ENCODE data around the gene SH3D21. TPM values are rescaled to one million over a fixed set of nuclear protein-coding genes. Genes with fewer than 3 reads are reported as not detected.

The SH3D21 gene
- 4.7 TPM for total RNA-seq

DNA sequence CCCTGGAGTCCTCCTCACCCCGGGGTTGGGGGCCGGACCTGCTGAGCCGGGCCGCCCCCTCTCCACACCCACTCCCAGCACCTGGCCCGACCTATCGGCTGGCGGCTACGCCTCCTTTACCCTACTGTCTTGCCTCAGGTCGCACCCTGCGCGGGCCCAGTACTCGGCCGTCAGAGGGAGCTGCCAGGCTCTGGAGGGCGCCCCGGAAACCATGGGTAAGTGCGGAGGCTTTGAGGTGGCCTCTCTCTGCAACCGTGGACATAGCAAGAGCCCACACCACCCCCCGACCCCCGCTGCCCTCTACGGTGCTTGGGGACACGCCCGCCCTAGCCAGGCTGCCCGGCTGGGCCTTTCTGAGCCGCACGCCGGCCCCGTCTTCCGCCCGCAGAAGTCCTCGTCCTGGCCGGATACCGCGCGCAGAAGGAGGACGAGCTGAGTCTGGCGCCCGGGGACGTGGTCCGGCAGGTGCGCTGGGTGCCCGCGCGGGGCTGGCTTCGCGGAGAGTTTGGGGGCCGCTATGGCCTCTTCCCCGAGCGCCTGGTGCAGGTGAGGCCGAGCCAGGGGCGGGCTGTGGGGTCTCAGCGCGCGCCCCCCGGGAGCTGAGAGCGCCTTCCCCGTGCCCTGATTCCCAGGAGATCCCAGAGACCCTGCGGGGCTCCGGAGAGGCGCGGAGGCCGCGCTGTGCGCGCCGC, at the start of gene SH3D21:
Gene SH3D21, plus strand, starts transcription at position 159 of the 692 bp plus-strand sequence. Its CDS starts 53 bp downstream, at position 212.

DNA sequence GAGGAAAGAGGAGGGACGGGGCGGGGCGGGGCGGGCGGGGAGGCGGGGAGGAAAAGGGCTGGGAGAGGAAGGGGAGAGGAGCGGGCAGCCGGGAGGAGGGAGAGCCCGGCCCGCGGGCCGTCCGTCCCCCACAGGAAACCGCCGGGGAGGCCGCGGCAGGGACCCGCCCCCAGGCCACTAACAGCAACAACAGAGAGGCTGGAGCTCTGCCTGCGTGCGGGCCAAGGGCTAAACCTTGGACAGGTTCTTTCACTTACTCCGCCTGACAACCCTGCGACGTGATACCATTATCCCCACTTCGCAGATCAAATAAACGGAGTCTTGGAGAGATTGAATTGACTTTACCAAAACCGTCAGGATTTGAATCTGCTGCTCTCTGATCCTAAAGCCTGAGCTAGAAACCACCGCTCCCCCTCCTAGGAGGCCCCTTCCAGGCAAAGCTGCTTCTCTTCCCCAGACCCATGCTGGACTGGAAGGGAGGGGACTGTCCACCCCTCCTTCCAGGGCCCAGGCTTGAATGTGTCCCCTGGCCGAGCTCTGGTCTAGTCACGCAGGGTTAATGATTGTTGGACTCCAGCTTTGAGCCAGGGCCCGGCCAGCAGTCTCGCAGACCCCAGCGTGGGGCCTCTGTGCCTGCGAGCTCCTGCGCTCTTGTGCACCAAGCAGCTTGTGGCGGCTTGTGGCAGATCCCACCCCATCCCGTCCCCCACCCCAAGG, 17.6 kb downstream of the SH3D21 start, which contains the start of gene EVA1B:
Gene EVA1B, minus strand, starts transcription at position 10 of the 717 bp plus-strand sequence. CDS start 608 bp downstream, outside the sequence.

Other genes with a start within 250 kb of the SH3D21 start
- gene TEKT2, start 222.3 kb upstream of the SH3D21 start, total RNA-seq, result 23.8 TPM
- 20.0 TPM for gene ADPRS, start 217.5 kb upstream of the SH3D21 start, total RNA-seq
- 0.94 TPM for gene COL8A2, start 181.1 kb upstream of the SH3D21 start, total RNA-seq
- 36.6 TPM for gene TRAPPC3, start 156.9 kb upstream of the SH3D21 start, total RNA-seq
- 76.7 TPM for gene MAP7D1, start 150.2 kb upstream of the SH3D21 start, total RNA-seq
- gene THRAP3, start 81.9 kb upstream of the SH3D21 start, total RNA-seq, result 101 TPM
- 1.6 TPM for gene EVA1B, start 17.3 kb downstream of the SH3D21 start, total RNA-seq
- 15.0 TPM for gene STK40, start 79.6 kb downstream of the SH3D21 start, total RNA-seq
- gene LSM10, start 91.5 kb downstream of the SH3D21 start, total RNA-seq, result 5.3 TPM
- 23.5 TPM for gene OSCP1, start 144.1 kb downstream of the SH3D21 start, total RNA-seq
- 20.7 TPM for gene MRPS15, start 158.0 kb downstream of the SH3D21 start, total RNA-seq
- 5.0 TPM for gene CSF3R, start 176.5 kb downstream of the SH3D21 start, total RNA-seq